Measurements from ENCODE around the gene PARP11. TPM values are rescaled to one million over a fixed set of nuclear protein-coding genes. Genes with fewer than 3 reads are reported as not detected.
A peak's percentile ranks its signal among the peaks of the same experiment; 100 is the strongest.

PARP11 gene, protein sequence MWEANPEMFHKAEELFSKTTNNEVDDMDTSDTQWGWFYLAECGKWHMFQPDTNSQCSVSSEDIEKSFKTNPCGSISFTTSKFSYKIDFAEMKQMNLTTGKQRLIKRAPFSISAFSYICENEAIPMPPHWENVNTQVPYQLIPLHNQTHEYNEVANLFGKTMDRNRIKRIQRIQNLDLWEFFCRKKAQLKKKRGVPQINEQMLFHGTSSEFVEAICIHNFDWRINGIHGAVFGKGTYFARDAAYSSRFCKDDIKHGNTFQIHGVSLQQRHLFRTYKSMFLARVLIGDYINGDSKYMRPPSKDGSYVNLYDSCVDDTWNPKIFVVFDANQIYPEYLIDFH
- 1 to 10 TPM; 5.7 to 7.1 TPM for total RNA-seq
- 1 to 10 TPM; 2.2 to 2.4 TPM for polyA plus RNA-seq

DNA sequence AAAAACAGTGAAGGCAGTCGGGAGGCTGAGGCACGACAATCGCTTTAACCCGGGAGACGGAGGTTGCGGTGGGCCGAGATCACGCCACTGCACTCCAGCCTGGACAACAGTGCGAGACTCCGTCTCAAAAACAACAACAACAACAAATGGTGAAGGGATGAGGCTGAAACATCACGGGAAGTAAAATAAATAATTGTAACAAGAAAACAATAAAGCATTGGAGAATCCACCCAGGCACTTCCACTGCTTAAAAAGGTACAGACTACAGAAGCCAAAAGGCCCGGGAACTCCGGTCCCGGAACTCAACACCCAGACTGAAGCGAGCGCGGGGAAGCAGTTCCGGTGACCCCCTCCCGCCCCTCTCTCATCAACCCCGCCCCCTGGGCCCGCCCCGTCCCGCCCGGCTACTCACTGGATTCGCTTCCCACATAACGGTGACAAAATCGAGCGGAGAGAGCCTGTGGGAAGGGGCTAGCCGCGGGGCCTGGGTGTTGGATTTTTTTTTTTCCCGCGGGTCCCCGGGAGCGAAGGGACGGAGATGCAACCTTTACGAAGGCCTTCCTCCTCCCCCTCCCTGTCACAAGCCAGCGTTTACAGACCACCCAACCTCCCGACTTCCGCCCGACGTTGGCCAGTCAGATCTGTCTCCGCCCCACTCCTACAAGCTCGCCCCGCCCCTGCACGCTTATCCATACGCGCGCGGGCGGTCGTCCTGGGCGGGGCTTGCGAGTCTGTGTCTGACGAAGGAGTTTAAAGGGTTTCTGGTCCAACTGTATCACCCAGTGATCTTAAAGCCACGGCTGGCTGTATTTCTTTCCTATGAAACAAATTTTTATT, at the start of gene PARP11:
Gene PARP11, minus strand, starts transcription at position 600 of the 837 bp plus-strand sequence. Its CDS starts 170 bp downstream, at position 430.
- Histone ChIP-seq H3K9ac (ENCODE audit: low read depth in 1 of 2, low read length in 2 of 2) (peak within 1 kb of the TSS; percentile 60 to 79), H3K9me3 (ENCODE audit: control insufficient read depth in 4 of 4, low read length in 3 of 4) (no peaks in the 10 kb centered on the region), H3K4me1 (ENCODE audit: control insufficient read depth in 4 of 4, insufficient read depth in 4 of 4, low read length in 3 of 4) (peaks cover 4 to 23% (median 13%) of the 10 kb centered on the region in 4 donors), H3K27ac (ENCODE audit: low read depth in 1 of 2, low read length in 2 of 2) (peak within 1 kb of the TSS; percentile 84 to 94), H3K27me3 (ENCODE audit: control insufficient read depth in 4 of 4, insufficient read depth in 4 of 4, low read length in 3 of 4) (no peaks in the 10 kb centered on the region), H3K4me3 (ENCODE audit: low read depth in 1 of 3, low read length in 3 of 3) (peak within 1 kb of the TSS; percentile 82 to 89 (median 84)), H3K36me3 (ENCODE audit: control insufficient read depth in 4 of 4, insufficient read depth in 3 of 4, low read depth in 1 of 4, low read length in 3 of 4) (no peaks in the 10 kb centered on the region)
- peak; percentile 24 for TF ChIP-seq NR2F2 (IDR thresholded peaks at IDR 0.05)
- peak in 1 of 2 donors; percentile 36 for TF ChIP-seq JUND (IDR thresholded peaks at IDR 0.05)
- TF ChIP-seq TAF1 (conservative IDR thresholded peaks at IDR 0.05): peak; percentile 46
- peak in 1 of 2 donors; percentile 22 for TF ChIP-seq EGR1 (IDR thresholded peaks at IDR 0.05; ENCODE audit: low read depth in 2 of 2)
- TF ChIP-seq RAD21 (IDR thresholded peaks at IDR 0.05): peak in 1 of 2 donors; percentile 6
- TF ChIP-seq HNF4A (conservative IDR thresholded peaks at IDR 0.05): peak in 1 of 2 donors; percentile 16
- TF ChIP-seq GABPA (IDR thresholded peaks at IDR 0.05 in 1 of 2, conservative IDR thresholded peaks at IDR 0.05 in 1 of 2): peak; percentile 77 to 84
- TF ChIP-seq SP1 (IDR thresholded peaks at IDR 0.05): peak; percentile 76
- TF ChIP-seq, protein P1, sequence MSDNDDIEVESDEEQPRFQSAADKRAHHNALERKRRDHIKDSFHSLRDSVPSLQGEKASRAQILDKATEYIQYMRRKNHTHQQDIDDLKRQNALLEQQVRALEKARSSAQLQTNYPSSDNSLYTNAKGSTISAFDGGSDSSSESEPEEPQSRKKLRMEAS (IDR thresholded peaks at IDR 0.05): no peak
- no peak for TF ChIP-seq REST (IDR thresholded peaks at IDR 0.05)
- TF ChIP-seq YY1 (IDR thresholded peaks at IDR 0.05): peak; percentile 53
- no peak for TF ChIP-seq FOXA2 (IDR thresholded peaks at IDR 0.05)
- no peak for TF ChIP-seq RXRA (IDR thresholded peaks at IDR 0.05)
- TF ChIP-seq, protein P2, sequence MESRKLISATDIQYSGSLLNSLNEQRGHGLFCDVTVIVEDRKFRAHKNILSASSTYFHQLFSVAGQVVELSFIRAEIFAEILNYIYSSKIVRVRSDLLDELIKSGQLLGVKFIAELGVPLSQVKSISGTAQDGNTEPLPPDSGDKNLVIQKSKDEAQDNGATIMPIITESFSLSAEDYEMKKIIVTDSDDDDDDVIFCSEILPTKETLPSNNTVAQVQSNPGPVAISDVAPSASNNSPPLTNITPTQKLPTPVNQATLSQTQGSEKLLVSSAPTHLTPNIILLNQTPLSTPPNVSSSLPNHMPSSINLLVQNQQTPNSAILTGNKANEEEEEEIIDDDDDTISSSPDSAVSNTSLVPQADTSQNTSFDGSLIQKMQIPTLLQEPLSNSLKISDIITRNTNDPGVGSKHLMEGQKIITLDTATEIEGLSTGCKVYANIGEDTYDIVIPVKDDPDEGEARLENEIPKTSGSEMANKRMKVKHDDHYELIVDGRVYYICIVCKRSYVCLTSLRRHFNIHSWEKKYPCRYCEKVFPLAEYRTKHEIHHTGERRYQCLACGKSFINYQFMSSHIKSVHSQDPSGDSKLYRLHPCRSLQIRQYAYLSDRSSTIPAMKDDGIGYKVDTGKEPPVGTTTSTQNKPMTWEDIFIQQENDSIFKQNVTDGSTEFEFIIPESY (IDR thresholded peaks at IDR 0.05): no peak
- under 1% methylated on average over 55 of the region's 55 CpGs for WGBS
- DNase-seq (ENCODE audit: low spot score): peak; percentile 96

DNA sequence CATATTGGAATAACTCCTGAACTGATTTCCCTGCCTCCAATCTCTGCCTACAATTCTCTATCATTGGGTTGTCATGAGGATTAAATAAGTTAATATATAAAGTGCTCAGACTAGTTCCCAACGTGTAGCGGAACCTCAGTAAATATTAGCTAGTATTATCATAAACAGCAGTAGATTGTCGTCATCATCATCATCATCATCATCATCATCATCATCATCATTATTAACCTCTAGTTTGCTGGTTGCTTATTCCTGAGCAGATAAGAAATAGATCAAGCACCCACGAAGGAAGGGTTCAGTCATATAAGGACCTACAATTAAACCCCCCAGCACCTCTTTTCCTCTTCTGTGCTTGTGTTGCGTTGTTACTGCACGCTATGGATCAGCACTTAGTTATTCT, 48.8 kb upstream of the PARP11 start:
- Histone ChIP-seq H3K27ac (ENCODE audit: low read depth in 1 of 2, low read length in 2 of 2) (no peak overlapping the region), H3K9ac (ENCODE audit: low read depth in 1 of 2, low read length in 2 of 2) (no peak overlapping the region), H3K36me3 (ENCODE audit: control insufficient read depth in 4 of 4, insufficient read depth in 3 of 4, low read depth in 1 of 4, low read length in 3 of 4) (no peaks in the 10 kb centered on the region), H3K9me3 (ENCODE audit: control insufficient read depth in 4 of 4, low read length in 3 of 4) (no peaks in the 10 kb centered on the region), H3K4me3 (ENCODE audit: low read depth in 1 of 3, low read length in 3 of 3) (no peak overlapping the region), H3K27me3 (ENCODE audit: control insufficient read depth in 4 of 4, insufficient read depth in 4 of 4, low read length in 3 of 4) (no peaks in the 10 kb centered on the region), H3K4me1 (ENCODE audit: control insufficient read depth in 4 of 4, insufficient read depth in 4 of 4, low read length in 3 of 4) (peaks cover 0 to 3% (median under 1%) of the 10 kb centered on the region in 4 donors)
- no peak for TF ChIP-seq HNF4G (IDR thresholded peaks at IDR 0.05)
- TF ChIP-seq JUND (IDR thresholded peaks at IDR 0.05): no peak
- TF ChIP-seq, protein P2 (IDR thresholded peaks at IDR 0.05): no peak
- no peak for TF ChIP-seq TAF1 (conservative IDR thresholded peaks at IDR 0.05)
- TF ChIP-seq, protein P3, sequence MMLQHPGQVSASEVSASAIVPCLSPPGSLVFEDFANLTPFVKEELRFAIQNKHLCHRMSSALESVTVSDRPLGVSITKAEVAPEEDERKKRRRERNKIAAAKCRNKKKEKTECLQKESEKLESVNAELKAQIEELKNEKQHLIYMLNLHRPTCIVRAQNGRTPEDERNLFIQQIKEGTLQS (IDR thresholded peaks at IDR 0.05): no peak
- no peak for TF ChIP-seq HNF4A (conservative IDR thresholded peaks at IDR 0.05)
- TF ChIP-seq, protein P4, sequence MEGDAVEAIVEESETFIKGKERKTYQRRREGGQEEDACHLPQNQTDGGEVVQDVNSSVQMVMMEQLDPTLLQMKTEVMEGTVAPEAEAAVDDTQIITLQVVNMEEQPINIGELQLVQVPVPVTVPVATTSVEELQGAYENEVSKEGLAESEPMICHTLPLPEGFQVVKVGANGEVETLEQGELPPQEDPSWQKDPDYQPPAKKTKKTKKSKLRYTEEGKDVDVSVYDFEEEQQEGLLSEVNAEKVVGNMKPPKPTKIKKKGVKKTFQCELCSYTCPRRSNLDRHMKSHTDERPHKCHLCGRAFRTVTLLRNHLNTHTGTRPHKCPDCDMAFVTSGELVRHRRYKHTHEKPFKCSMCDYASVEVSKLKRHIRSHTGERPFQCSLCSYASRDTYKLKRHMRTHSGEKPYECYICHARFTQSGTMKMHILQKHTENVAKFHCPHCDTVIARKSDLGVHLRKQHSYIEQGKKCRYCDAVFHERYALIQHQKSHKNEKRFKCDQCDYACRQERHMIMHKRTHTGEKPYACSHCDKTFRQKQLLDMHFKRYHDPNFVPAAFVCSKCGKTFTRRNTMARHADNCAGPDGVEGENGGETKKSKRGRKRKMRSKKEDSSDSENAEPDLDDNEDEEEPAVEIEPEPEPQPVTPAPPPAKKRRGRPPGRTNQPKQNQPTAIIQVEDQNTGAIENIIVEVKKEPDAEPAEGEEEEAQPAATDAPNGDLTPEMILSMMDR (IDR thresholded peaks at IDR 0.05; ENCODE audit: low read depth, low read length, missing input control): no peak
- DNase-seq (ENCODE audit: low spot score): no peak
- 72% methylated on average over 6 of the region's 6 CpGs for WGBS

Data from liver (tissue), 9 donors.